Hematopoietic multipotent progenitor cell treated with erythropoietin and hydrocortisone succinate and interleukin-3 and kit ligand, for 17 days (in vitro differentiated cells): ENCODE results near the gene B9D2.

ENCODE experiments used
- DNase-seq: peaks from one replicate; pipeline ENCODE4 v3.0.0-alpha.2; 2015; ENCODE audit warnings: low spot score

The B9D2 gene

GRCh38 chr19:41327576-41328156 is 36.3 kb downstream of the B9D2 start:
- no peak for DNase-seq

- no peak for DNase-seq
Observed at GRCh38 chr19:41327076-41327575, 36.8 kb downstream of the B9D2 start.

GRCh38 chr19:41325947-41326706 is 37.8 kb downstream of the B9D2 start:
- DNase-seq: no peak

- no peak for DNase-seq
Observed at GRCh38 chr19:41325640-41325946, 38.4 kb downstream of the B9D2 start.

GRCh38 chr19:41324921-41325639 is 38.9 kb downstream of the B9D2 start:
- DNase-seq: no peak

GRCh38 chr19:41324231-41324702 is 39.7 kb downstream of the B9D2 start:
- no peak for DNase-seq

- DNase-seq: peak; percentile 78
Observed at GRCh38 chr19:41323430-41324125, 40.4 kb downstream of the B9D2 start.

- DNase-seq: peak; percentile 38
Observed at GRCh38 chr19:41323023-41323422, 40.9 kb downstream of the B9D2 start.

GRCh38 chr19:41322451-41322850 is 41.5 kb downstream of the B9D2 start:
- DNase-seq: no peak

GRCh38 chr19:41321600-41322270 is 42.2 kb downstream of the B9D2 start:
- peak; percentile 54 for DNase-seq

- DNase-seq: no peak
Observed at GRCh38 chr19:41321204-41321599, 42.7 kb downstream of the B9D2 start.

- no peak for DNase-seq
Observed at GRCh38 chr19:41320568-41320967, 43.4 kb downstream of the B9D2 start.

- no peak for DNase-seq
Observed at GRCh38 chr19:41320185-41320518, 43.8 kb downstream of the B9D2 start.

GRCh38 chr19:41319500-41320184 is 44.3 kb downstream of the B9D2 start:
- no peak for DNase-seq

GRCh38 chr19:41318696-41319499 is 45.1 kb downstream of the B9D2 start:
- no peak for DNase-seq

- no peak for DNase-seq
Observed at GRCh38 chr19:41316306-41316920, 47.5 kb downstream of the B9D2 start.

GRCh38 chr19:41311613-41312012 is 52.3 kb downstream of the B9D2 start:
- DNase-seq: no peak

- no peak for DNase-seq
Observed at GRCh38 chr19:41311072-41311471, 52.9 kb downstream of the B9D2 start.

GRCh38 chr19:41310033-41310831 is 53.7 kb downstream of the B9D2 start, which contains the start of gene CCDC97:
Gene CCDC97, plus strand, starts transcription at chr19:41310172. Its CDS starts 139 bp downstream, at chr19:41310311.
- peak; percentile 95 for DNase-seq
